ENCODE measurements around the gene PGBD5.

DNA sequence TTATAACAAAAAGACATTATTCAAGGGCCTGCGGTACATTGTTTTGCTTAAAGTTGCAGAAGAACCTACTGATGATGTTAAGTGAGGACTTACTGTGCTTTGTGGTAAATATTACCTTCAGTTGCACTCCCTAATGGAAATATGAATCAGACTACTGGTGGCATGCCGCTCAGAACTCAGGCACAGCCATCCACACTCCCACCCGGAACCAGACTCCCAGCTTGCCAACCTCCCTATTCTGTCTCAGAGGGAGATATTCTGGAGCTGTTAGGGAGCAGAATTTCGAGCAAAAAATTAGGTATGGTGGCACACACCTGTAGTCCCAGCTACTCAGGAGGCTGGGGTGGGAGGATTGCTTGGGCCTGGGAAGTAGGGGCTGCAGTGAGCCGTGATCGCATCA, 13.1 kb downstream of the PGBD5 start:
- no peak for TF ChIP-seq POLR2AphosphoS5 (IDR thresholded peaks at IDR 0.05; ENCODE audit: borderline replicate concordance, low read depth, low read length)
- TF ChIP-seq EZH2 (IDR thresholded peaks at IDR 0.05), result no peak
- no peak for TF ChIP-seq FOXP2 (optimal IDR thresholded peaks at IDR 0.05; ENCODE audit: control extremely low read depth, extremely low read length, insufficient read depth)
